ENCODE results near the gene RPH3AL. TPM values are rescaled to one million over a fixed set of nuclear protein-coding genes. Genes with fewer than 3 reads are reported as not detected.
A peak's percentile ranks its signal among the peaks of the same experiment; 100 is the strongest.
"Not testable (repeated sequence)": the region's sequence is repeated elsewhere in the genome, so short reads cannot be mapped to it uniquely, and the experiment has no call there.

RPH3AL gene
- total and polyA plus RNA-seq, 10 donors, result 4.8 to 182 (median 49.1) TPM

DNA sequence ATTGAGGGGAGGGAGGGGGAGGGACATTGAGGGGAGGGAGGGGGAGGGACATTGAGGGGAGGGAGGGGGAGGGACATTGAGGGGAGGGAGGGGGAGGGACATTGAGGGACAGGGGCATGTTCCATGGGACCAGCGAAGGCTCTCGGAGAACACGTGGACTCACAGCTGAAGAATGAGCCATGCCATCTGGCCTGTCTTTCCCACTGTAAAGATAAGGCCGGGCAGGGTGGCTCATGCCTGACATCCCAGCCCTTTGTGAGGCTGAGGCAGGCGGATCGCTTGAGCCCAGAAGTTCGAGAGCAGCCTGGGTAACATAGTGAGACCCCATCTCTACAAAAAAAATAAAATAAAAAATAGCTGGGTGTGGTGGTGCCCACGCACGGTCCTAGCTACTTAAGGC is 32.5 kb downstream of the RPH3AL start:
- DNase-seq, result peak; percentile 31

DNA sequence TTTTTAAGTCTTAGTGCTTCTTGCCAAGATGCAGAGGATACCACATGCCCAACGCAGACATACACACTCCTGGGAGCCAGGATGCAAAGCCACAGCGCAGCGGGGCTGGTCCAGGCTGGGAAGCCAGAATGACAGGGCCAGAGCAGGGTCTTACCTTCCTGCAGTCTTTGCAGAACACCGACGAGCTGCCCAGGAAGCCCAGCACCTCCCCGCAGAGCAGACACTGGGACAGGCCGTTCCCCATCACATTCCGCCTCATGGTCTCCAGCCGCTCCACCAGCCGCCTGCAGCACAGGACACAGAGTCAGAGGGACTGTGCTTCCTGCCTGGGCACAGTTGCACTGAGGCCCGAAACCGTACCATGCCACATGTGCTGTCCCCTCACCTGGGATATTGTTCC is 33.3 kb downstream of the RPH3AL start:
- no peaks in the 10 kb centered on the region for H3K9me3 ChIP-seq
- TF ChIP-seq POLR2AphosphoS5 (IDR thresholded peaks at IDR 0.05), result peak in 1 of 3 donors; percentile 14
- TF ChIP-seq, protein P1, sequence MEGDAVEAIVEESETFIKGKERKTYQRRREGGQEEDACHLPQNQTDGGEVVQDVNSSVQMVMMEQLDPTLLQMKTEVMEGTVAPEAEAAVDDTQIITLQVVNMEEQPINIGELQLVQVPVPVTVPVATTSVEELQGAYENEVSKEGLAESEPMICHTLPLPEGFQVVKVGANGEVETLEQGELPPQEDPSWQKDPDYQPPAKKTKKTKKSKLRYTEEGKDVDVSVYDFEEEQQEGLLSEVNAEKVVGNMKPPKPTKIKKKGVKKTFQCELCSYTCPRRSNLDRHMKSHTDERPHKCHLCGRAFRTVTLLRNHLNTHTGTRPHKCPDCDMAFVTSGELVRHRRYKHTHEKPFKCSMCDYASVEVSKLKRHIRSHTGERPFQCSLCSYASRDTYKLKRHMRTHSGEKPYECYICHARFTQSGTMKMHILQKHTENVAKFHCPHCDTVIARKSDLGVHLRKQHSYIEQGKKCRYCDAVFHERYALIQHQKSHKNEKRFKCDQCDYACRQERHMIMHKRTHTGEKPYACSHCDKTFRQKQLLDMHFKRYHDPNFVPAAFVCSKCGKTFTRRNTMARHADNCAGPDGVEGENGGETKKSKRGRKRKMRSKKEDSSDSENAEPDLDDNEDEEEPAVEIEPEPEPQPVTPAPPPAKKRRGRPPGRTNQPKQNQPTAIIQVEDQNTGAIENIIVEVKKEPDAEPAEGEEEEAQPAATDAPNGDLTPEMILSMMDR (IDR thresholded peaks at IDR 0.05 in 8 of 11, conservative IDR thresholded peaks at IDR 0.05 in 3 of 11), result no peak
- intact Hi-C loops (cut with DNase I; ENCODE audit: low total_unique reads), result no loop called here
- no peaks in the 10 kb centered on the region for H3K27me3 ChIP-seq (replicated peaks in 1 of 7)
- H3K4me3 ChIP-seq, result no peak overlapping the region
- H3K4me1 ChIP-seq, result no peaks in the 10 kb centered on the region
- 95 to 96% (median 95%) methylated on average over 12 of the region's 12 CpGs for WGBS, 5 donors
- H3K27ac ChIP-seq, result no peak overlapping the region
- H3K36me3 ChIP-seq, result peaks cover 0 to 38% (median 7%) of the 10 kb centered on the region in 6 donors
- DNase-seq, result peak; percentile 41

More for the DNA sequence above, 32.5 kb downstream of the RPH3AL start:
- no peak for TF ChIP-seq POLR2A (IDR thresholded peaks at IDR 0.05)
- no peak for TF ChIP-seq POLR2AphosphoS5 (IDR thresholded peaks at IDR 0.05)
- TF ChIP-seq, protein P1 (IDR thresholded peaks at IDR 0.05 in 8 of 11, conservative IDR thresholded peaks at IDR 0.05 in 3 of 11), result no peak
- Histone ChIP-seq H3K36me3 (peaks cover 0 to 45% (median 7%) of the 10 kb centered on the region in 6 donors), H3K4me3 (no peak overlapping the region), H3K4me1 (no peaks in the 10 kb centered on the region), H3K27me3 (replicated peaks in 1 of 7) (no peaks in the 10 kb centered on the region), H3K9me3 (no peaks in the 10 kb centered on the region), H3K27ac (no peak overlapping the region)
- 81 to 91% (median 83%) methylated on average over 8 to 9 of the region's 9 CpGs for WGBS, 5 donors
- intact Hi-C loops (cut with DNase I; ENCODE audit: low total_unique reads), result no loop called here

DNA sequence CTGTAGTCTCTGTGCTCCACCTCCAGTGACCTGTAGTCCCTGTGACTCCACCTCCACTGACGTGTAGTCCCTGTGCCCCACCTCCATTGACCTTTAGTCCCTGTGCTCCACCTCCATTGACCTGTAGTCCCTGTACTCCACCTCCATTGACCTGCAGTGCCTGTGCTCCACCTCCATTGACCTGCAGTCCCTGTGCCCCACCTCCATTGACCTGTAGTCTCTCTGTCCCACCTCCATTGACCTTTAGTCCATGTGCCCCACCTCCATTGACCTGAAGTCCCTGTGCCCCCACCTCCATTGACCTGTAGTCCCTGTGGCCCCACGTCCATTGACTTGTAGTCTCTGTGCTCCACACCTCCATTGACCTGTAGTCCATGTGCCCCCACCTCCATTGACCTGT is 35.5 kb downstream of the RPH3AL start:
- H3K9me3 ChIP-seq; H3K27me3 ChIP-seq (replicated peaks in 1 of 7); H3K4me3 ChIP-seq; H3K27ac ChIP-seq; H3K4me1 ChIP-seq; intact Hi-C loops (cut with DNase I; ENCODE audit: low total_unique reads); DNase-seq: not testable (repeated sequence)
- 81 to 89% (median 84%) methylated on average over 2 of the region's 2 CpGs for WGBS, 5 donors
- peaks cover 0 to 32% (median 7%) of the 10 kb centered on the region in 6 donors for H3K36me3 ChIP-seq

DNA sequence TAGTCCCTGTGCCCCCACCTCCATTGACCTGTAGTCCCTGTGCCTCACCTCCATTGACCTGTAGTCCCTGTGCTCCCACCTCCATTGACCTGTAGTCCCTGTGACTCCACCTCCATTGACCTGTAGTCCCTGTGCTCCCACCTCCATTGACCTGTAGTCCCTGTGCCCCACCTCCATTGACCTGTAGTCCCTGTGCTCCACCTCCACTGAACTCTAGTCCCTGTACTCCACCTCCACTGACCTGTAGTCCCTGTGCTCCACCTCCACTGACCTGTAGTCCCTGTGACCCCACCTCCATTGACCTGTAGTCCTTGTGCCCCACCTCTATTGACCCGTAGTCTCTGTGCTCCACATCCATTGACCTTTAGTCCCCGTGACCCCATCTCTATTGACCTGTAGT is 37.2 kb downstream of the RPH3AL start:
- DNase-seq, result not testable (repeated sequence)

DNA sequence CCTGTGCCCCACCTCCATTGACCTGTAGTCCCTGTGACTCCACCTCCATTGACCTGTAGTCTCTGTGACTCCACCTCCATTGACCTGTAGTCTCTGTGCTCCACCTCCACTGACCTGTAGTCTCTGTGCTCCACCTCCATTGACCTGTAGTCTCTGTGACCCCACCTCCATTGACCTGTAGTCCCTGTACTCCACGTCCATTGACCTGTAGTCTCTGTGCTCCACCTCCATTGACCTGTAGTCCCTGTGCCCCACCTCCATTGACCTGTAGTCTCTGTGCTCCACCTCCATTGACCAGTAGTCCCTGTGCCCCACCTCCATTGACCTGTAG is 38.0 kb downstream of the RPH3AL start:
- 92 to 96% (median 95%) methylated on average over 1 of the region's 1 CpG for WGBS, 5 donors
- H3K4me3 ChIP-seq; H3K4me1 ChIP-seq; H3K27me3 ChIP-seq (replicated peaks in 1 of 7); DNase-seq; H3K9me3 ChIP-seq; H3K27ac ChIP-seq; intact Hi-C loops (cut with DNase I; ENCODE audit: low total_unique reads): not testable (repeated sequence)
- H3K36me3 ChIP-seq, result peaks cover 0 to 23% (median 7%) of the 10 kb centered on the region in 6 donors

More for the DNA sequence above, 37.2 kb downstream of the RPH3AL start:
- peaks cover 0 to 23% (median 7%) of the 10 kb centered on the region in 6 donors for H3K36me3 ChIP-seq
- H3K4me3 ChIP-seq; H3K27ac ChIP-seq; H3K27me3 ChIP-seq (replicated peaks in 1 of 7); H3K4me1 ChIP-seq; intact Hi-C loops (cut with DNase I; ENCODE audit: low total_unique reads); H3K9me3 ChIP-seq: not testable (repeated sequence)
- 61 to 84% (median 68%) methylated on average over 2 of the region's 2 CpGs for WGBS, 5 donors
